HG03469 (cell line): ENCODE results near the gene SNAPC4.
"Not testable (repeated sequence)": the region's sequence is repeated elsewhere in the genome, so short reads cannot be mapped to it uniquely, and the experiment has no call there.

Experiments
- ATAC-seq: cut with Tn5 transposase; IDR thresholded peaks from one replicate; pipeline ENCODE4 v1.9.1; 2021; ENCODE audit warnings: mild to moderate bottlenecking, moderate library complexity, moderate number of reproducible peaks; ENCODE audit not compliant: unreplicated experiment

Gene SNAPC4

GRCh38 chr9:136433043-136433715, 33.2 kb upstream of the SNAPC4 start:
- ATAC-seq = no peak

GRCh38 chr9:136432591-136432990, 32.6 kb upstream of the SNAPC4 start:
- no peak for ATAC-seq

- no peak for ATAC-seq
Observed at GRCh38 chr9:136431782-136432350, 31.9 kb upstream of the SNAPC4 start.

GRCh38 chr9:136430588-136431234, 30.7 kb upstream of the SNAPC4 start:
- ATAC-seq = no peak

- ATAC-seq = no peak
Observed at GRCh38 chr9:136429683-136430491, 29.9 kb upstream of the SNAPC4 start.

GRCh38 chr9:136429075-136429628, 29.2 kb upstream of the SNAPC4 start:
- no peak for ATAC-seq

- ATAC-seq = no peak
Observed at GRCh38 chr9:136426787-136427186, 26.8 kb upstream of the SNAPC4 start.

GRCh38 chr9:136425367-136425766, 25.4 kb upstream of the SNAPC4 start:
- not testable (repeated sequence) for ATAC-seq

- ATAC-seq = no peak
Observed at GRCh38 chr9:136424750-136425362, 24.9 kb upstream of the SNAPC4 start.

- ATAC-seq = no peak
Observed at GRCh38 chr9:136423432-136424146, 23.6 kb upstream of the SNAPC4 start.

- ATAC-seq = no peak
Observed at GRCh38 chr9:136422876-136423275, 22.9 kb upstream of the SNAPC4 start.

- ATAC-seq = no peak
Observed at GRCh38 chr9:136421791-136422190, 21.8 kb upstream of the SNAPC4 start.

- no peak for ATAC-seq
Observed at GRCh38 chr9:136419092-136419420, 19.1 kb upstream of the SNAPC4 start.

- ATAC-seq = no peak
Observed at GRCh38 chr9:136418182-136419091, 18.5 kb upstream of the SNAPC4 start.

GRCh38 chr9:136416914-136417313, 16.9 kb upstream of the SNAPC4 start:
- no peak for ATAC-seq

GRCh38 chr9:136416427-136416826, 16.5 kb upstream of the SNAPC4 start:
- ATAC-seq = no peak

- ATAC-seq = no peak
Observed at GRCh38 chr9:136412962-136413361, 13.0 kb upstream of the SNAPC4 start.

- ATAC-seq = no peak
Observed at GRCh38 chr9:136411378-136411777, 11.4 kb upstream of the SNAPC4 start.
